ENCODE results near the gene NAA10.

DNA sequence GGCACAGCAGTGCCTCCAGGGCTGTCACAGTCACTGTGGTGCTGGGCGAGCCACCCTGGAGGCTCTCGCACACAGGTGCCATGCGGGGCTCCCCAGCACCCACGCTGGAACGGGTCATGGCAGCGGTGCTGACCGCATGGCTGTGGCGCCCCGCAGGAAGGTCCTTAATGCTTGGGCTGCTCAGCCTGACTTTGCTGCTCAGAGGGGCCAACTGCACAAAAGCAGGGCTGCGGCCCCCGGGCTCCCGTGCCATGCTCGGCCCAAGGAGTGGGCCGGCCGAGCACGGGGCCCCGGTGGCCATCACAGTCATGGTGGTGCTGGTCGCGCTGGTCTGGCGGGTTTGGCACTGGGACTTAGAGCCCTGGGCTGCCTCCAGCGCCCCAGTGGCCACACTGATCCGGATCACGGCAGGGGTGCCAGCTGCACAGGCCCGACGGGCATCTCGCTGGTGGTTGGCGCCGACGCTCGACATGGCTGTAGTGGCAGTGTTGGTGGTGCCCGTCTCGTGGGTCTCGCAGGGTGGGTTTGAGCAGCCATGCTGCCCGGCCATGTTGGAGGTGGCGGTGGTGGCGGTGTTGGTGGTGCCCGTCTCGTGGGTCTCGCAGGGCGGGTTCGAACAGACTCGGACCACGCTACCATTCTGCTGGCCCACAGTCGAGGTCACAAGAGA lies 19.9 kb upstream of the NAA10 start:
- TF ChIP-seq POLR2AphosphoS5 (IDR thresholded peaks at IDR 0.05) (no peak), REST (IDR thresholded peaks at IDR 0.05; ENCODE audit: borderline replicate concordance) (no peak)
- TF ChIP-seq, protein P1, sequence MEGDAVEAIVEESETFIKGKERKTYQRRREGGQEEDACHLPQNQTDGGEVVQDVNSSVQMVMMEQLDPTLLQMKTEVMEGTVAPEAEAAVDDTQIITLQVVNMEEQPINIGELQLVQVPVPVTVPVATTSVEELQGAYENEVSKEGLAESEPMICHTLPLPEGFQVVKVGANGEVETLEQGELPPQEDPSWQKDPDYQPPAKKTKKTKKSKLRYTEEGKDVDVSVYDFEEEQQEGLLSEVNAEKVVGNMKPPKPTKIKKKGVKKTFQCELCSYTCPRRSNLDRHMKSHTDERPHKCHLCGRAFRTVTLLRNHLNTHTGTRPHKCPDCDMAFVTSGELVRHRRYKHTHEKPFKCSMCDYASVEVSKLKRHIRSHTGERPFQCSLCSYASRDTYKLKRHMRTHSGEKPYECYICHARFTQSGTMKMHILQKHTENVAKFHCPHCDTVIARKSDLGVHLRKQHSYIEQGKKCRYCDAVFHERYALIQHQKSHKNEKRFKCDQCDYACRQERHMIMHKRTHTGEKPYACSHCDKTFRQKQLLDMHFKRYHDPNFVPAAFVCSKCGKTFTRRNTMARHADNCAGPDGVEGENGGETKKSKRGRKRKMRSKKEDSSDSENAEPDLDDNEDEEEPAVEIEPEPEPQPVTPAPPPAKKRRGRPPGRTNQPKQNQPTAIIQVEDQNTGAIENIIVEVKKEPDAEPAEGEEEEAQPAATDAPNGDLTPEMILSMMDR (IDR thresholded peaks at IDR 0.05; ENCODE audit: poor library complexity, severe bottlenecking): no peak
